DOHH2 (cell line): ENCODE results near the gene SLC6A12.

Experiments used
- H3F3A ChIP-seq: fragments of 200-600 bp; sonication (generic), shearing (Covaris generic); 2 replicates; pipeline ENCODE4 v1.6.0; 2016; ENCODE audit warnings: antibody characterized with exemption, mild to moderate bottlenecking; ENCODE audit not compliant: control insufficient read depth, insufficient read depth
- H3K27ac ChIP-seq: fragments of 200-600 bp; sonication (generic); 2 replicates; pipeline ENCODE4 v1.5.1; 2014; ENCODE audit warnings: low read depth, mild to moderate bottlenecking, low read length, moderate library complexity
- H3K27me3 ChIP-seq: fragments of 200-600 bp; sonication (generic); 2 replicates; pipeline ENCODE4 v1.6.1; 2014; ENCODE audit warnings: mild to moderate bottlenecking, low read length, mixed read lengths; ENCODE audit not compliant: control insufficient read depth
- H3K36me3 ChIP-seq: fragments of 200-600 bp; sonication (generic); 2 replicates; pipeline ENCODE4 v1.6.1; 2014; ENCODE audit warnings: mild to moderate bottlenecking, low read length, moderate library complexity, mixed read lengths; ENCODE audit not compliant: control insufficient read depth
- H3K4me1 ChIP-seq: fragments of 200-600 bp; sonication (generic); 2 replicates; pipeline ENCODE4 v1.6.1; 2014; ENCODE audit warnings: mild to moderate bottlenecking, low read length, mixed read lengths; ENCODE audit not compliant: control insufficient read depth
- H3K4me2 ChIP-seq: fragments of 200-600 bp; sonication (generic); 2 replicates; pipeline ENCODE4 v1.6.0; 2014; ENCODE audit warnings: mild to moderate bottlenecking, low read length, moderate library complexity
- H3K4me3 ChIP-seq: fragments of 200-600 bp; sonication (generic); 2 replicates; pipeline ENCODE4 v1.5.1; 2014; ENCODE audit warnings: mild to moderate bottlenecking, low read length, mixed read lengths
- H3K79me2 ChIP-seq: fragments of 200-600 bp; sonication (generic); 2 replicates; pipeline ENCODE4 v1.6.1; 2014; ENCODE audit warnings: mild to moderate bottlenecking, low read length, mixed read lengths; ENCODE audit not compliant: control insufficient read depth
- H3K9me2 ChIP-seq: fragments of 200-600 bp; sonication (generic); replicated peaks from 2 replicates; pipeline ENCODE4 v1.6.1; 2014; ENCODE audit warnings: mild to moderate bottlenecking, low read length, mixed read lengths; ENCODE audit not compliant: control insufficient read depth
- H3K9me3 ChIP-seq: fragments of 200-600 bp; sonication (generic); 2 replicates; pipeline ENCODE4 v1.6.1; 2014; ENCODE audit warnings: antibody characterized with exemption, low read length, mixed read lengths; ENCODE audit not compliant: control insufficient read depth, insufficient read depth
- H4K20me1 ChIP-seq: fragments of 200-600 bp; sonication (generic); 2 replicates; pipeline ENCODE4 v1.6.0; 2014; ENCODE audit warnings: low read depth, mild to moderate bottlenecking, antibody characterized with exemption, low read length, moderate library complexity; ENCODE audit not compliant: control insufficient read depth, insufficient read depth
- EZH2phosphoT487 ChIP-seq: fragments of 200-600 bp; sonication (generic); IDR thresholded peaks from 2 replicates; pipeline ENCODE4 v1.6.1; 2017; ENCODE audit warnings: borderline replicate concordance, mild to moderate bottlenecking, antibody characterized with exemption, low read length, moderate library complexity, mixed read lengths
- TF ChIP-seq, protein P1 (sequence below): fragments of 200-600 bp; sonication (generic); IDR thresholded peaks from one replicate; pipeline ENCODE4 v1.5.1; 2014; ENCODE audit warnings: antibody characterized with exemption, mild to moderate bottlenecking, low read depth, low read length; ENCODE audit not compliant: poor library complexity, severe bottlenecking

SLC6A12 gene

DNA sequence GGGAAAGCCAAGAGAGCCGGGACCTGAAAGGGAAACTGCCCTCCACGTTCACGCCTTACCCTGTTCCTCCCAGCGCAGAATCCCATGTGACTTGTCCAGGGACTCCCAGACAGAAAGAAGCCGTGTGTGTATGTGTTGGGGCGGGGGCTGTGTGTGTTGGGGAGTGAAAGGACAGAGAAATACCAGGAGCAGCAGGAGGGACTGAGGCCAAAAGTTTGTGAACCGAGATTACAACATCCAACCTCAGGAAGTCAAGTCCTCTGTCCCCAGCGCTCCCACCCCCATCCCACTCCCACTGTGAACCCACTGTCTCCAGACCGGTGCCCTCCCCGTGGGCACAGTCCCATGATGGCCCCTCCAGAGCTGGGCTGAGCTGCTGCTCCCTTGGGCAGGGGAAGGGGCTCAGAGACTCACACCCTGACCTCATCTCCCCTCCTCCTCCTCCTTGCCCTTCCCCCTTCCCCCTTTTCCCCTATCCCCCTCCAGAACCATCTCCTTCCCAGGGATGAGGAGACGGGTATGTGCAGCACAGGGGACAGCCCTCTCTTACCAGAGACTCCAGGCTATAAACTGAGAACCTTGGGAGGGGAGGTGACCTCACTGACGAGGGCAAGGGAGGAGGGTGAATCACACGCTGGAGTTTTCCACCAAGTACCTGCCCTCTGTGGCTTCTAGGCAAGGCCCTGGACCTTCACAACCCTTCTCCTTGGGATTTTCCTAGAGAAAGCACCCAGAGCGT is at the start of gene SLC6A12:
TSS of gene SLC6A12 (minus strand) at position 155 of the 739 bp plus-strand sequence. CDS start 4,171 bp downstream, outside the sequence.
- no peak within 1 kb of the TSS for H3K4me3 ChIP-seq
- no peak within 1 kb of the TSS for H3K27ac ChIP-seq
- H3K36me3 ChIP-seq, result no peaks in the 10 kb centered on the region
- H3K9me3 ChIP-seq, result no peaks in the 10 kb centered on the region
- no peaks in the 10 kb centered on the region for H3F3A ChIP-seq
- TF ChIP-seq, protein P1, sequence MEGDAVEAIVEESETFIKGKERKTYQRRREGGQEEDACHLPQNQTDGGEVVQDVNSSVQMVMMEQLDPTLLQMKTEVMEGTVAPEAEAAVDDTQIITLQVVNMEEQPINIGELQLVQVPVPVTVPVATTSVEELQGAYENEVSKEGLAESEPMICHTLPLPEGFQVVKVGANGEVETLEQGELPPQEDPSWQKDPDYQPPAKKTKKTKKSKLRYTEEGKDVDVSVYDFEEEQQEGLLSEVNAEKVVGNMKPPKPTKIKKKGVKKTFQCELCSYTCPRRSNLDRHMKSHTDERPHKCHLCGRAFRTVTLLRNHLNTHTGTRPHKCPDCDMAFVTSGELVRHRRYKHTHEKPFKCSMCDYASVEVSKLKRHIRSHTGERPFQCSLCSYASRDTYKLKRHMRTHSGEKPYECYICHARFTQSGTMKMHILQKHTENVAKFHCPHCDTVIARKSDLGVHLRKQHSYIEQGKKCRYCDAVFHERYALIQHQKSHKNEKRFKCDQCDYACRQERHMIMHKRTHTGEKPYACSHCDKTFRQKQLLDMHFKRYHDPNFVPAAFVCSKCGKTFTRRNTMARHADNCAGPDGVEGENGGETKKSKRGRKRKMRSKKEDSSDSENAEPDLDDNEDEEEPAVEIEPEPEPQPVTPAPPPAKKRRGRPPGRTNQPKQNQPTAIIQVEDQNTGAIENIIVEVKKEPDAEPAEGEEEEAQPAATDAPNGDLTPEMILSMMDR, result no peak
- TF ChIP-seq EZH2phosphoT487, result no peak
- H3K79me2 ChIP-seq, result no peaks in the 10 kb centered on the region
- peaks cover 48% of the 10 kb centered on the region for H3K27me3 ChIP-seq
- H3K4me1 ChIP-seq, result peaks cover 27% of the 10 kb centered on the region
- no peaks in the 10 kb centered on the region for H3K9me2 ChIP-seq
- H3K4me2 ChIP-seq, result peak within 1 kb of the TSS; percentile 10
- H4K20me1 ChIP-seq, result no peaks in the 10 kb centered on the region

DNA sequence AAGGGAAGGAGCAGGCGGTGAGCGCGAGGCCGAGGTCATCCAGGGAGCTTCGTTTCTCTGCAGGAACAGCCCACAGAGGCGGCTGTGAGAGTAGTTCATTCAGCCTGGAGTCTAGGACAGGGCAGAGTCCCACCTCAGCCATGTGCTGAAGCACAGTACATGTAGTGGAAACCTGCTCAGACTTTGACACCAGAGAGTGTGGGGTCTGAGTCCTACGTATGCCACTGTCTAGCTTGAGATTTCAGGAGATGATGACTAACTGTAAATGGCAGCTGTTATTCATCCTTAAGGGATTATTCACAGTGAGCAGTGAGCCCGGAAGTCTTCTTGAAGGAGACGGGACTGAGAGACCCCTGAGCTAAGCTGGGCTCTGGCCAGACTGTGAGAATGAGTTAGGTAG is 49.6 kb upstream of the SLC6A12 start:
- Histone ChIP-seq H3K36me3 (no peaks in the 10 kb centered on the region), H3K4me3 (no peak overlapping the region), H3K27me3 (peaks cover 32% of the 10 kb centered on the region), H3K9me3 (no peaks in the 10 kb centered on the region), H3K4me1 (no peaks in the 10 kb centered on the region), H3K79me2 (no peaks in the 10 kb centered on the region), H3F3A (no peaks in the 10 kb centered on the region), H3K27ac (no peak overlapping the region), H3K4me2 (no peak overlapping the region), H4K20me1 (no peaks in the 10 kb centered on the region), H3K9me2 (no peaks in the 10 kb centered on the region)
- TF ChIP-seq, protein P1, result no peak
- no peak for TF ChIP-seq EZH2phosphoT487

DNA sequence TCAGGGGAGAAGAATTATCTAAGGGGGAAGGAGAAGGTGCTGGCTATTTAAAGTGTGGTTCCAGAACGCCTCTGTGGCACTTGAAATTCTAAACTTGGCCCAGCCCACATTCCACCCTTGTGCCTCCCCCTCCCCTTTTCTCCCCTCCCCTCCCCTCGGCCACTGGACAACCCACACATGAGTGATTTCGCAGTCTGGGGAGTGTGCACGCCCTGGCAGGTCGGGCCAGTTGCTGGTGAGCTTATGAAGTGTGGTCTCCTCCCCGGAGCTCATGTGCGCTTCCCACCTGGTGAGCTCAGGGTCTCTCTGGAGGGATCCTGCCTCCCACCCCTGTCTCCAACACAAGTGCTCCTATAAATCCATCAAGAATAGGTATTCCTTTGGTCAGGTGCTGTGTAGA is 48.9 kb upstream of the SLC6A12 start, which contains the start of gene SLC6A13:
TSS of gene SLC6A13 (minus strand) at position 20 of the 400 bp plus-strand sequence. CDS start 2,784 bp downstream, outside the sequence.
- peaks cover 35% of the 10 kb centered on the region for H3K27me3 ChIP-seq

More for the DNA sequence above, 48.9 kb upstream of the SLC6A12 start, which contains the start of gene SLC6A13:
- no peaks in the 10 kb centered on the region for H3K9me2 ChIP-seq
- H3K4me3 ChIP-seq, result no peak within 1 kb of the TSS
- H3K27ac ChIP-seq, result no peak within 1 kb of the TSS
- no peaks in the 10 kb centered on the region for H3K4me1 ChIP-seq
- H3K79me2 ChIP-seq, result no peaks in the 10 kb centered on the region
- H4K20me1 ChIP-seq, result no peaks in the 10 kb centered on the region
- no peak for TF ChIP-seq EZH2phosphoT487
- TF ChIP-seq, protein P1, result no peak
- H3K4me2 ChIP-seq, result no peak within 1 kb of the TSS
- H3K36me3 ChIP-seq, result no peaks in the 10 kb centered on the region
- H3K9me3 ChIP-seq, result no peaks in the 10 kb centered on the region
- no peaks in the 10 kb centered on the region for H3F3A ChIP-seq
